ENCODE measurements around the gene OR2S2. TPM values are rescaled to one million over a fixed set of nuclear protein-coding genes. Genes with fewer than 3 reads are reported as not detected.

OR2S2 gene
- total RNA-seq, 4 donors from 2014 or later, result not detected

DNA sequence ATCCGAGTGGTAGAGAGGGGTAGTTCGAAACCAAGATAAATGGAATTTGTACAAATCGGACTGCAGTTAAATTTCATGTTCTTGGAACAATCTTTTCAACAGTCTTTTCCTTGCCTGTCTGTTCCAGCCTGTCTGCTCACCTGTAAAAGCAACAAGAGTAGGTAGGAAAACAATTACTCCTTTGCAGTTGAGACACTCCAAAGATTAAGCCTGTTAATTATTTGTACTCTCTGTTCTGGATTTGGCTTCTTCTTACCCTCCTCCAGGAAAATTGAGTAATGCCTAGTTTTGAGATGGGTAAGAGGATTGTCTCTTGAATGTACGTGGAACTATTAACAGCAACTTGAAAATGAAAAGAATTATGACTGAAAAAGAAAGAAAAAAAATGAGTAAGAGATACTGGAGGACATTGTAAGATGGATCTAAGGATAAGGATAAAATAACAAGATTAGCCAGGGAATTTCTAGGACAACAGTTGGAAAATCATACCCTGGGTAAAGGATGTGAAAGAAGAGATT, 24.3 kb downstream of the OR2S2 start:
- Histone ChIP-seq H3K4me1 (no peaks in the 10 kb centered on the region), H3K36me3 (no peaks in the 10 kb centered on the region), H3K27ac (no peak overlapping the region), H3K4me3 (no peak overlapping the region), H3K27me3 (no peaks in the 10 kb centered on the region), H3K9me3 (no peaks in the 10 kb centered on the region)
- DNase-seq, result no peak
- intact Hi-C loops (cut with DNase I; ENCODE audit: low total_unique reads), result no loop called here
- no peak for TF ChIP-seq POLR2A (IDR thresholded peaks at IDR 0.05)
- TF ChIP-seq, protein P1, sequence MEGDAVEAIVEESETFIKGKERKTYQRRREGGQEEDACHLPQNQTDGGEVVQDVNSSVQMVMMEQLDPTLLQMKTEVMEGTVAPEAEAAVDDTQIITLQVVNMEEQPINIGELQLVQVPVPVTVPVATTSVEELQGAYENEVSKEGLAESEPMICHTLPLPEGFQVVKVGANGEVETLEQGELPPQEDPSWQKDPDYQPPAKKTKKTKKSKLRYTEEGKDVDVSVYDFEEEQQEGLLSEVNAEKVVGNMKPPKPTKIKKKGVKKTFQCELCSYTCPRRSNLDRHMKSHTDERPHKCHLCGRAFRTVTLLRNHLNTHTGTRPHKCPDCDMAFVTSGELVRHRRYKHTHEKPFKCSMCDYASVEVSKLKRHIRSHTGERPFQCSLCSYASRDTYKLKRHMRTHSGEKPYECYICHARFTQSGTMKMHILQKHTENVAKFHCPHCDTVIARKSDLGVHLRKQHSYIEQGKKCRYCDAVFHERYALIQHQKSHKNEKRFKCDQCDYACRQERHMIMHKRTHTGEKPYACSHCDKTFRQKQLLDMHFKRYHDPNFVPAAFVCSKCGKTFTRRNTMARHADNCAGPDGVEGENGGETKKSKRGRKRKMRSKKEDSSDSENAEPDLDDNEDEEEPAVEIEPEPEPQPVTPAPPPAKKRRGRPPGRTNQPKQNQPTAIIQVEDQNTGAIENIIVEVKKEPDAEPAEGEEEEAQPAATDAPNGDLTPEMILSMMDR (IDR thresholded peaks at IDR 0.05), result no peak

GRCh38 chr9:35932735-35933134, 25.2 kb downstream of the OR2S2 start:
- H3K4me1 ChIP-seq, result no peaks in the 10 kb centered on the region
- no peak overlapping the region for H3K27ac ChIP-seq
- H3K36me3 ChIP-seq, result no peaks in the 10 kb centered on the region
- H3K27me3 ChIP-seq, result no peaks in the 10 kb centered on the region
- H3K4me3 ChIP-seq, result no peak overlapping the region
- intact Hi-C loops (cut with DNase I; ENCODE audit: low total_unique reads), result no loop called here
- TF ChIP-seq POLR2A (IDR thresholded peaks at IDR 0.05), result no peak
- TF ChIP-seq, protein P1 (IDR thresholded peaks at IDR 0.05), result no peak
- DNase-seq, result no peak
- no peaks in the 10 kb centered on the region for H3K9me3 ChIP-seq

DNA sequence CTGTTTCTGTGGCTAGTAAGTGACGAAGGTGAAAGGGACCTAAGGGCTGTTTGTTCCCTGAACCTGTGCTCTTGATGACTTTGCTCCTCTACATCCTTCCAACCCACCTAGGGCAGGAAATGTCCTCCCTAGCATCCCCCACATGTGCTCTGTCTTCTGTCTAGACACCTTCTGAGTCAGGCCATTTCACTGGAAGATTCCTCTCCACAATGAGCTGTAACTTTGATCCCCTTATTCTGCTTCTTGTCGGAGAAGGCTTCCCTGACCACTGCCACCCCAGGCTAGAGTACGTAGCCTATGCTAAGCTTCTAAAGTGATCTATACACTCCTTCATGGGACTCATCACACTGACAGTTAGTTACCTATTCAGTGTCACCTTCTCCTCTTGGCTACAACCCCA, 27.0 kb downstream of the OR2S2 start:
- no peaks in the 10 kb centered on the region for H3K36me3 ChIP-seq
- H3K27me3 ChIP-seq, result no peaks in the 10 kb centered on the region
- no peak for TF ChIP-seq POLR2A (IDR thresholded peaks at IDR 0.05)
- TF ChIP-seq, protein P1 (IDR thresholded peaks at IDR 0.05), result no peak
- H3K4me1 ChIP-seq, result no peaks in the 10 kb centered on the region
- no peak overlapping the region for H3K27ac ChIP-seq
- no peak for DNase-seq
- no peak overlapping the region for H3K4me3 ChIP-seq
- intact Hi-C loops (cut with DNase I; ENCODE audit: low total_unique reads), result no loop called here
- no peaks in the 10 kb centered on the region for H3K9me3 ChIP-seq

DNA sequence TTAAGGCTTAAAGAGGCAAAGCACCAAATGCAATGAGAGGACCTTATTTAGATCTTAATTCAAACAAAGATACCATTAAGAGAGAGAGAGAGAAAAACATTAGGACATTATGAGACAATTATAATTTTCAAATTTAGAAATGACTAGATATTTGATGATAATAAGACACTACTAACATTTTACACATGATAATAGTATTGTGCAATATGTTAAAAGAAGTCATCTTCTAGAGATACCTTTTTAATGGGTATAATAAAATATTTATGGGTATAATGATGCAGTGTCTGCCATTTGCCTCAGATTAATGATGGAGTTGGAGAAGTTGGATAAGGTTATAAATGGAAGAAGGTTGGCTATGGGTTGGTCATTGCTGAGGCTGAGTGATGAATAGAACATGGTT, 27.4 kb downstream of the OR2S2 start:
- H3K27ac ChIP-seq, result no peak overlapping the region
- no peak for DNase-seq
- intact Hi-C loops (cut with DNase I; ENCODE audit: low total_unique reads), result no loop called here
- H3K27me3 ChIP-seq, result no peaks in the 10 kb centered on the region
- no peaks in the 10 kb centered on the region for H3K9me3 ChIP-seq
- no peaks in the 10 kb centered on the region for H3K4me1 ChIP-seq
- TF ChIP-seq, protein P1 (IDR thresholded peaks at IDR 0.05), result no peak
- no peak for TF ChIP-seq POLR2A (IDR thresholded peaks at IDR 0.05)
- H3K36me3 ChIP-seq, result no peaks in the 10 kb centered on the region
- no peak overlapping the region for H3K4me3 ChIP-seq

- no peak for TF ChIP-seq POLR2A (IDR thresholded peaks at IDR 0.05)
- TF ChIP-seq, protein P1 (IDR thresholded peaks at IDR 0.05), result no peak
- H3K9me3 ChIP-seq, result no peaks in the 10 kb centered on the region
- no peaks in the 10 kb centered on the region for H3K36me3 ChIP-seq
- H3K27ac ChIP-seq, result peak overlapping the region in 1 of 2 donors; percentile 14
- no peaks in the 10 kb centered on the region for H3K27me3 ChIP-seq
- H3K4me3 ChIP-seq, result no peak overlapping the region
- DNase-seq, result no peak
- intact Hi-C loops (cut with DNase I; ENCODE audit: low total_unique reads), result no loop called here
- H3K4me1 ChIP-seq, result peaks cover 0 to 5% of the 10 kb centered on the region in 2 donors
These were observed 28.6 kb downstream of the OR2S2 start for GRCh38 chr9:35929453-35929718.
